ENCODE data around the gene FER.

Gene FER

DNA sequence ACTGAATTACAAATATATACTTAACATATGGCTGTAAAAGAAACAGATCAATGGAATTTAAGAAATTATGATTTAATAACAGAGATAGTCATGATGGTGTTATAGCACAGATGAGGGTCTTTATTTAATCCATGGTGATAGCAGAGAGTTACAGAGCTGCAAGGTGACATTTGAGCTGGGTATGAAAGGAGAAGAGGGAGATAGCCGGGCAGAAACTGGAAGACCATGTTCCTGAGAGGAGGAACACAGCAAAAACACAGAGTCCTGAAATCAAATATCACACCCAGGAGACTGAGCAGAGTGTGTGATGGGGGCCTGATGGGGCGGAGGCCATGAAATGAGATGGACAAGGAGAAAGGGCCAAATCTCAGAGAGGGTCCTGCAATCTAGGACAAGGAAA lies 498.7 kb downstream of the FER start:
- DNase-seq (ENCODE audit: low read depth): no peak
